Suppressor macrophage treated with lipopolysaccharide for 1 hour (primary cell): ENCODE results near the gene SIK3.
"Not testable (repeated sequence)": the region's sequence is repeated elsewhere in the genome, so short reads cannot be mapped to it uniquely, and the experiment has no call there.

Experiments used
- DNase-seq, 3 donors: peaks; one replicate each; pipeline ENCODE4 v3.0.0-alpha.2; 2020 to 2022

The SIK3 gene

DNA sequence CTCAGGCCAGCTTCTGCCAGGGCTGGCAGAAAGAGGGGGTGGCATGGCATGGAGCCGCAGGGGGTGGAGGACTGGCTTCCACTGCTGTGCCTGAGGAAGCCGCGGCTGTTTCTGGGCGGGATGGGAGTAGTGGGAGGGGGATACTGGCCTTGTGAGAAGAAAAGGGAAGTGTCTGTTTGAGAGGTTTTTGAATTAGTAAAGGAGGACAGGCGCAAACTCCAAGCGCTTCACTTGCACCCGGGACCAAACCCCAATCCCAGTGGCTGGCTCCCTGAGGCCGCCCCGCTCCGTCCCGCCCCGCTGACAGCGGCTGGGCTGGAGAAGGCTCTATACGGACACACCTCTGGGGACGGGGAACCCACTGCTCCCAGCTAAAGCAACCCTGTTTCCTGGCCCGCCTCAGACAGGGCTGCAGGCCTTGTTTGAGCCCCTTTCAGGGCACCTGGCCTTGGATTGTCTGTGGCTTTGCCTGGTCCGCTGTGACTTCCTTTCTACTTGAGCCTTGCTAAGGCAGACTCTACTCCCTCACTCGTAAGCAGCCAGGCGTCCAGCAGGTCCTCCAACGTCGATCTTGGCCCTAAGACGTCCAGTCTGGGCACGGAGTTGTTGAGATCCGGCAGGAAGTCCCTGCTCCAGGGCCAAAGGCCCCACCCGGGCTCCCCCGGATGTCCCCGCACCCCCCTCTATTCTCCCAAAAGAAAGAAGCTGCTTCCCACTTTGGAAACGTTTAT is 263.0 kb downstream of the SIK3 start:
- DNase-seq = peak; percentile 47 to 60 (median 50)

DNA sequence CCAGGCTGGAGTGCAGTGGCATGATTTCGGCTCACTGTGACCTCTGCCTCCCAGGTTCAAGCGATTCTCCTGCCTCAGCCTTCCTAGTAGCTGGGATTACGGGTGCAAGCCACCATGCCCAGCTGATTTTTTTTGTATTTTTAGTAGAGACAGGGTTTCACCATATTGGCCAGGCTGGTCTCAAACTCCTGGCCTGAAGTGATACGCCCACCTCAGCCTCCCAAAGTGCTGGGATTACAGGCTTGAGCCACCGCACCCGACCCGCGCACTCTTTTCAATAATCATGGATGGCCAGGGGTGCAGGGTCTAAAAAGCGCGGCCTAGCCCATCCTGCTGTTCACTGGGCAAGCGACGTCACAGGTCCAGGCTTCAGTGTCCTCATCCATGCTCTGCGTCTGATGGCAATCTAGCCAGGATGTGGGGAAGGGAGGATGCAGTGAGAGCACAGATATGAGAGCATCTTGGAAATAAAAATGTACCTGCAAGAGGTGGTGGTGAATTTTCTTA is 263.6 kb downstream of the SIK3 start:
- not testable (repeated sequence) for DNase-seq

DNA sequence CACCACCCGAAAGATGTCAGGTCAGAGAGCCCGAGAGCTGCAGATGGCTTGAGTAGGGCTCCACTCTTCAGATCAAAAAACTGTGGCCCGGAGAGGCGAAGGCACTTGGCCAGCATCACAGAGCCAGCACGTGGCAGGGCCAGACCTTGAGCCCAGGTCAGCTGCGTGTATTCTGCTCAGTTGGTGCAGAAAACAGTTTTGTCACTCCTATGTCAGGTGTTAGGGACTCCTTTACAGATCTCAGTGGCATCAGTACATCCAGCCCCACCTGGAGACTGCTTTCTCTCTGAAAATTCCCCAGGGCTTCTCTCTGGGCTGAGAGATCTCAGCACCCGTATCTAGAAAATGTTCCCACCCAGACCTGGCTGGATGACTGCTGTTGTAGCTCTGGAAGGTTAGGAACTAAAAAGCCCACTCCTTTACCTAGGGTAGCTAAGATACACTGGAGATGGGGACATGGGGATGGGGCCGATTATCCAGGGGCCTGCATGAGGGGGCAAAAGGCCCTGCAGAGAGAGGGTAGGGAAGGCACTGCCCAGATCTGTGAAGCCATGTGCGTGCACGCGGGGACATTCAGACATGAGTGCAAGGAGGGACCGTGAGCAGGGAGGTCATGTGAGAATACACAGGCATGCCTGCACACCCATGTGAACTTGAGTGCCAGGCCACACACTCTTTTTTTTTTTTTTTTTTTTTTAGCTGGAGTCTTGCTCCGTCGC is 264.3 kb downstream of the SIK3 start:
- DNase-seq = no peak

DNA sequence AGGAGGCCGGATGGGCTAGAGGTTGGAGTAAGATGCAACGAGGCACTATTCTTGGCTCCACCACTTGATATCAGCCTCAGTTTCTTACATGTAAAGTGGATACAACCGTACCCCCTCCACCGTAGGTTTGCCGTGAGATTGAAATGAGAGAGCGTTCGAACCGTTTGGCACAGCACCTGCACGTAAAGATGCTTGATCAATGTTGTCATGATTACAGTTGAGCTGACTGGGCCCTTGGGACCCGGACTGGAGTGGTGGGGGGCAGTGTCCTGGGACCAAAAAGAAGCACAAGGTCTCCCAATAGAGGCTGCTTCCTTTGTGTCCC is 264.8 kb downstream of the SIK3 start:
- DNase-seq = no peak

DNA sequence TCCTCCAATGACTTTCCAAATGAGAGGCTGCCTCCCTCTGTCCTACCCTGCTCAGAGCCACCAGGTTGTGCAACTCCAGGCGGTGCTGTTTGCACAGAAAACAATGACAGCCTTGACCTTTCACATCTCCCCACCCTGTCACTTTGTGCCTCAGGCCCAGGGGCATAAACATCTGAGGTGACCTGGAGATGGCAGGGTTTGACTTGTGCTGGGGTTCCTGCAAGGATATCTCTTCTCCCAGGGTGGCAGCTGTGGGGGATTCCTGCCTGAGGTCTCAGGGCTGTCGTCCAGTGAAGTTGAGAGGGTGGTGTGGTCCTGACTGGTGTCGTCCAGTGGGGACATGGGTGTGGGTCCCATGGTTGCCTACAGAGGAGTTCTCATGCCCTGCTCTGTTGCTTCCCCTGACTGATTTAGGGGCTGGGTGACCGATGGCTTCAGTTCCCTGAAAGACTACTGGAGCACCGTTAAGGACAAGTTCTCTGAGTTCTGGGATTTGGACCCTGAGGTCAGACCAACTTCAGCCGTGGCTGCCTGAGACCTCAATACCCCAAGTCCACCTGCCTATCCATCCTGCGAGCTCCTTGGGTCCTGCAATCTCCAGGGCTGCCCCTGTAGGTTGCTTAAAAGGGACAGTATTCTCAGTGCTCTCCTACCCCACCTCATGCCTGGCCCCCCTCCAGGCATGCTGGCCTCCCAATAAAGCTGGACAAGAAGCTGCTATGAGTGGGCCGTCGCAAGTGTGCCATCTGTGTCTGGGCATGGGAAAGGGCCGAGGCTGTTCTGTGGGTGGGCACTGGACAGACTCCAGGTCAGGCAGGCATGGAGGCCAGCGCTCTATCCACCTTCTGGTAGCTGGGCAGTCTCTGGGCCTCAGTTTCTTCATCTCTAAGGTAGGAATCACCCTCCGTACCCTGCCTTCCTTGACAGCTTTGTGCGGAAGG is 265.6 kb downstream of the SIK3 start:
- DNase-seq = no peak

DNA sequence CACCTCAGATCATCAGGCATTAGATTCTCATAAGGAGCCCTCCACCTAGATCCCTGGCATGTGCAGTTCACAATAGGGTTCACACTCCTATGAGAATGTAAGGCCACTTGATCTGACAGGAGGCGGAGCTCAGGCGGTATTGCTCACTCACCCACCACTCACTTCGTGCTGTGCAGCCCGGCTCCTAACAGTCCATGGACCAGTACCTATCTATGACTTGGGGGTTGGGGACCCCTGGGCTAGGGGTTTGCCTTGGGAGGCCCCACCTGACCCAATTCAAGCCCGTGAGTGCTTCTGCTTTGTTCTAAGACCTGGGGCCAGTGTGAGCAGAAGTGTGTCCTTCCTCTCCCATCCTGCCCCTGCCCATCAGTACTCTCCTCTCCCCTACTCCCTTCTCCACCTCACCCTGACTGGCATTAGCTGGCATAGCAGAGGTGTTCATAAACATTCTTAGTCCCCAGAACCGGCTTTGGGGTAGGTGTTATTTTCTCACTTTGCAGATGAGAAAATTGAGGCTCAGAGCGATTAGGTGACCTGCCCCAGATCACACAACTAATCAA is 266.4 kb downstream of the SIK3 start:
- no peak for DNase-seq

DNA sequence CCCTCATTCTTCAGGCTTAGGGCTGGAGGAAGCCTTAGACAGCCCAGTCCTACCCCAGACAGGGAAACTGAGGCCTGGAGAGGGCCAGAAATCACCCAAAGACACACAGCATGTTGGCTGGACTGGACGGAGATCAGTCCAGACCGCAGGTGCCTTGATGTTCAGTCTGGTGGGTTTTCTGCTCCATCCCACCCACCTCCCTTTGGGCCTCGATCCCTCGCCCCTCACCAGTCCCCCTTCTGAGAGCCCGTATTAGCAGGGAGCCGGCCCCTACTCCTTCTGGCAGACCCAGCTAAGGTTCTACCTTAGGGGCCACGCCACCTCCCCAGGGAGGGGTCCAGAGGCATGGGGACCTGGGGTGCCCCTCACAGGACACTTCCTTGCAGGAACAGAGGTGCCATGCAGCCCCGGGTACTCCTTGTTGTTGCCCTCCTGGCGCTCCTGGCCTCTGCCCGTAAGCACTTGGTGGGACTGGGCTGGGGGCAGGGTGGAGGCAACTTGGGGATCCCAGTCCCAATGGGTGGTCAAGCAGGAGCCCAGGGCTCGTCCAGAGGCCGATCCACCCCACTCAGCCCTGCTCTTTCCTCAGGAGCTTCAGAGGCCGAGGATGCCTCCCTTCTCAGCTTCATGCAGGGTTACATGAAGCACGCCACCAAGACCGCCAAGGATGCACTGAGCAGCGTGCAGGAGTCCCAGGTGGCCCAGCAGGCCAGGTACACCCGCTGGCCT is 267.9 kb downstream of the SIK3 start:
- DNase-seq = no peak

DNA sequence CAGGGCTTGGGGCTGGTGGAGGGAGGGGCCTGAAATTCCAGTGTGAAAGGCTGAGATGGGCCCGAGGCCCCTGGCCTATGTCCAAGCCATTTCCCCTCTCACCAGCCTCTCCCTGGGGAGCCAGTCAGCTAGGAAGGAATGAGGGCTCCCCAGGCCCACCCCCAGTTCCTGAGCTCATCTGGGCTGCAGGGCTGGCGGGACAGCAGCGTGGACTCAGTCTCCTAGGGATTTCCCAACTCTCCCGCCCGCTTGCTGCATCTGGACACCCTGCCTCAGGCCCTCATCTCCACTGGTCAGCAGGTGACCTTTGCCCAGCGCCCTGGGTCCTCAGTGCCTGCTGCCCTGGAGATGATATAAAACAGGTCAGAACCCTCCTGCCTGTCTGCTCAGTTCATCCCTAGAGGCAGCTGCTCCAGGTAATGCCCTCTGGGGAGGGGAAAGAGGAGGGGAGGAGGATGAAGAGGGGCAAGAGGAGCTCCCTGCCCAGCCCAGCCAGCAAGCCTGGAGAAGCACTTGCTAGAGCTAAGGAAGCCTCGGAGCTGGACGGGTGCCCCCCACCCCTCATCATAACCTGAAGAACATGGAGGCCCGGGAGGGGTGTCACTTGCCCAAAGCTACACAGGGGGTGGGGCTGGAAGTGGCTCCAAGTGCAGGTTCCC is 268.6 kb downstream of the SIK3 start, which contains the start of gene APOC3:
Gene APOC3, plus strand, starts transcription at position 383 of the 659 bp plus-strand sequence. CDS start 676 bp downstream, outside the sequence.
- DNase-seq = no peak

DNA sequence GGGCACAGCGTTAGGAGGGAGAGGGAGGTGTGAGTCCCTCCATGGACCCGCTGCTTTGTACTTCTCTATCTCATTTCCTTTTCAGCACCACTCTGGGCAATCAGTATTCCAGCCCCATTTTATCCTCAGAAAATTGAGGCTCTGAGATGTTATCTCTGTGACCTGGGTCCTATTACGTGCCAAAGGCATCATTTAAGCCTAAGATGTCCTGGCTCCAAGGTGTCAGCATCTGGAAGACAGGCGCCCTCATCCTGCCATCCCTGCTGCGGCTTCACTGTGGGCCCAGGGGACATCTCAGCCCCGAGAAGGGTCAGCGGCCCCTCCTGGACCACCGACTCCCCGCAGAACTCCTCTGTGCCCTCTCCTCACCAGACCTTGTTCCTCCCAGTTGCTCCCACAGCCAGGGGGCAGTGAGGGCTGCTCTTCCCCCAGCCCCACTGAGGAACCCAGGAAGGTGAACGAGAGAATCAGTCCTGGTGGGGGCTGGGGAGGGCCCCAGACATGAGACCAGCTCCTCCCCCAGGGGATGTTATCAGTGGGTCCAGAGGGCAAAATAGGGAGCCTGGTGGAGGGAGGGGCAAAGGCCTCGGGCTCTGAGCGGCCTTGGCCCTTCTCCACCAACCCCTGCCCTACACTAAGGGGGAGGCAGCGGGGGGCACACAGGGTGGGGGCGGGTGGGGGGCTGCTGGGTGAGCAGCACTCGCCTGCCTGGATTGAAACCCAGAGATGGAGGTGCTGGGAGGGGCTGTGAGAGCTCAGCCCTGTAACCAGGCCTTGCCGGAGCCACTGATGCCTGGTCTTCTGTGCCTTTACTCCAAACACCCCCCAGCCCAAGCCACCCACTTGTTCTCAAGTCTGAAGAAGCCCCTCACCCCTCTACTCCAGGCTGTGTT is 269.4 kb downstream of the SIK3 start:
- no peak for DNase-seq

DNA sequence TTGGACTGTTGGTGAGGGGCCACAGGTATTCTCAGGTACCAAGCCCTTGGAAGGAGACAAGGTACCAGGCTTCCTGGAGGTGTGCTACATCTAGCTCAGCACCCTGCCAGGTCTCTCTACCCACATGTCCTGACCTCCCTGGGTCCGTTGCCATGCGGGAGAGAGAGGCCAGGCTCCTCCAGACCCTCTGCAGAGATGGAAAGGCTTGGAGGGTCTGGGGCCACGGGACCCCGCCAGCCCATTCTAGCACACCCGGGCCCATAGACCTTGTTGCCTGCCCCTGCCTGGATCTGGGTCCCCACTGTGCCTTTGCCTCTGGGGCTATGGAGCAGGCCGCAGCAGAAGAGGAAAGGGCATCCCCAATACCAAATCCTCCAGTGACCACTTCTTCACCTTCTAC is 270.8 kb downstream of the SIK3 start:
- no peak for DNase-seq

DNA sequence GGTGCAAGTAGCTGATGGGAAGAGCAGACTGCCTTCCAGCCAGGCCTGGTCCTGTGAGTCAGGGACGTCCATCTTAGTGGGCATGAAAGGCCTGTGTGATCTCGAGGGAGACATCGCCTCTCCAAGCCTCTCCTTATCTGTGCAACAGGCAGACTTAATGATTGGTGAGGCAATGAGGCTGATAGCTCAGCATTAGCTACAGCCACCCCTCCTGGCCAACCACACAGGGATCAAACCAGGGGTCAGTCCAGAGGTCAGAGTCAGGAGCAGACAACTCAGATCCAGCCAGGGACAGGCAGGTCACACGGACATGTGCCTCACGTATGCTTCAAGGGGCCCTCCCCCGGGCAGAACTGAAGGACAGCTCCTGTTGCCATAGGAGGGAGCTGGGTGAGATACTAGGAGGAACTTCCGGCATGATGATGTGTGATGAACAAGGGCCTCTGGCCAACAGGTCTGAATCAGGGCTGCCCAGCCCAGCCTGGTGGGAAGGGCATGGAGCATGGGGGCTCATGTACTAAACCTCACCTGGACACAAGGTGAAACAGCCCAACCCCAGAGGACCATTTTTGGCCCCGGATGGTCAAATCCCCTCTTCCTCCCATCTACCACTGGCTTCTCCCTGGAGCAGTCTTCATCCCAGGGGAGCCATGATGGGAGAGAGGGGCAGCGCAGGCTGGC is 271.3 kb downstream of the SIK3 start:
- DNase-seq = no peak

DNA sequence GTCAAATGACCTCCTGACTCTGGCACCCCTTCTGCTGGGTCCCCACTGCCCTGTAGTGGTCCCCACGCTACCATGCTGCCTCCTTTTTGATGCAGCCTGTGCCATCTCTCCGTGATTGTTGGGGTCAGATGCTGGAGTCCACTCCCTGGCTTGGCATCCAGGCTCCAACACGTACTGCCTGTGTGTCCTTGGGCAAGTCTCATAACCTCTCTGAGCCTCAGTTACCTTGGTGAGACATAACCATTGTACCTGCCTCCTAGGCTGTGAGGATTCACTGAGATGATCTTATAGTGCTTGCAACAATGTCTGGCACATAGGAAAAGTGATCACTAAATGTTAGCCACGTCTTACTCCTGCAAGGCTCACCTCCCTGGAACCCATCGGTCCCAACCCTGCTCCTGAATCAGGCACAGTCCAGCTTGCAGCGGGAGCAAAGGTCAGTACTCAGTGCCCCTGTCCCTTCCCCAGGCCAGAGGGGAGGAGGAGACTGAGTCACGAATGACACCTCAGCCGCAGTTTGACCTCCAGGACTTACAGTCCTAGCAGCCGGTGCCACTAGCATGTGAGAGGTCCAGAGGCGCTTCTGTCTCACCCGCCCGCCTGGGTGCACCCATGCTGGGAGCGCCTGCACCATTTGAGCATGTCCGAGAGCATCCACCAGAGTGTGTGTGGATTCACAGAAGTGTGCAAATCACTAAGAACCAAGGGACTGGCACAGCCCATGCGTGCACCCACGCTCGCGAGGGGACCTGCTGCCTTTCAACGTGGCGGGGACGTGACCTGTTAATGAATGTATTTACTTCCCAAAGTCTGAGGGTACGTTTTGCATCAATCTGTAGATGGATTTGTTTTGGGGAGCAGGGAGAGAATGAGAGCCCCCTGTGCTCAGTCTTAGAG is 272.1 kb downstream of the SIK3 start:
- DNase-seq = no peak

DNA sequence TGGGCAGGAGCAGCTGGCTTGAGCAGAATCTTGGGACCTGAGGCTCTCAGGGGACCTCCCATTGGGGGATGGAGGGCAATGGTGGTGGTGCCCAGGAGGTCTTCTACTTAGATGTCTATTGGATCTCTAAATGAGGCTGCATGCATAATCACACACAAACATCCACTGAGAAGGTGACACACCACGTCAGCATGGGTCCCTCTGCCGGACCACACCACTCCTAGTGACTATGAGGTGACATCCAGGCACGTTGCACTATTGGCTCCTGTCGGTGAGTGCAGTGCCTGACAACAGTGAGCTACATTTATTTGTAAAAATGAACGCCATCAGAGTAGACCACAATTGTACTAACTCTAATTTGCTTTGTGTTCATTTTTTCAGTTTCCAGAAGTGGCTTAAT is 272.8 kb downstream of the SIK3 start:
- no peak for DNase-seq

DNA sequence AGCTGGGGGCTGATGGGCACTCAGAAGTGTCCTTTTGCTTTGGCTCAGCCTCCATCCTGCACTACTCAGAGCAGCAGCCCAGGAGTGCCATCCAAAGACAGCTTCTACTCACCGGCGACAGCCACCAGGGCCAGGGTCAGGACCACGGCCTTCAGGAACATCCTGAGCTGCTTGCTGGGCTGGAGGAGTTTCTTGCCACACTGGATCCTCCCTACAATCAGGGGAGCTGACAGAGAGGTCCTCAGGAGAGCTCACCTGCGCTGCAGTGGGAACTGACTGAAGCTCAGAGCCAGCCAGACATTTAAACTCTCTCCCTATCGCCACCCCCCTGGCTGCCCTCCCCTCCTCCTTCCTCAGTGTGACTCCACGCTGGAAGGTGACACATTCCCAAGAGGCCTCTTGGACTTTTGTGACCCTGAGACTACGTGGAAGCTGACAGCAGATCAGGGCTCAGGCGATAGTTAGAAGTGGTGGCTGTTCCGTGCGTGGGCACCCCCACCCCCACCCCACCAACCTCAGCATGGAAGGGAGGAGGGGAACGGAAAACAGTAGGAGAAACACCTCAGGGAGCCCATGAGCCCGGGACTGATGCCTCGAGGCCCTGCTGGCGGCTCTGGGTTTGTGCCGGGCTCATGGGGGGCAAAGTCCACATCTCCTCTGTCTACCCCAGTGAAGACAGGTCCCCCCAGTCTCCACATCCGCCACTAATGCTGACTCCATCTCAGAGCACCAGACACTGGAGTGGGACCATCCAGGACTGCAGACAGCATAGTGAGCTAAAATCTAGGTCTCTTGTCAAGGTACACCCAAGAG is 275.0 kb downstream of the SIK3 start, which contains the start of gene APOA4:
Gene APOA4, minus strand, starts transcription at position 274 of the 813 bp plus-strand sequence. Its CDS starts 113 bp downstream, at position 161.
- no peak for DNase-seq

DNA sequence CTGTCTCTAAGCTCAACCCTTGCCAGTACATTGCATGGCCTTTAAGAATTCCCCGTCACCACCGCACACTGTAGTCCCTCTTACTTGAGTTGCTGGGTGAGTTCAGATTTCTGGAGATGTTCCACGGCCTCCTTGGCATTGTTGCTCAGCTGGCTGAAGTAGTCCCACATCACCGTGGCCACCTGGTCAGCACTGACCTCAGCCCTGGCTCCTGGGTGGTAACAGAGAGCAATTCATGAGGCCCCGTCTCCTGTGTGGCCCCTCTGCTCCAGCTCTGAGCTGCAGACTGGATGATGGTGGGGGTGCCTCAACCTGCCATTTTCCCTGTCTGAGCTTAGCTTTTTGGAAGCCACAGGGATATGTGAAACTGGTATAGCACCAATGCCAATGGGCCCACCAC is 275.7 kb downstream of the SIK3 start:
- no peak for DNase-seq

DNA sequence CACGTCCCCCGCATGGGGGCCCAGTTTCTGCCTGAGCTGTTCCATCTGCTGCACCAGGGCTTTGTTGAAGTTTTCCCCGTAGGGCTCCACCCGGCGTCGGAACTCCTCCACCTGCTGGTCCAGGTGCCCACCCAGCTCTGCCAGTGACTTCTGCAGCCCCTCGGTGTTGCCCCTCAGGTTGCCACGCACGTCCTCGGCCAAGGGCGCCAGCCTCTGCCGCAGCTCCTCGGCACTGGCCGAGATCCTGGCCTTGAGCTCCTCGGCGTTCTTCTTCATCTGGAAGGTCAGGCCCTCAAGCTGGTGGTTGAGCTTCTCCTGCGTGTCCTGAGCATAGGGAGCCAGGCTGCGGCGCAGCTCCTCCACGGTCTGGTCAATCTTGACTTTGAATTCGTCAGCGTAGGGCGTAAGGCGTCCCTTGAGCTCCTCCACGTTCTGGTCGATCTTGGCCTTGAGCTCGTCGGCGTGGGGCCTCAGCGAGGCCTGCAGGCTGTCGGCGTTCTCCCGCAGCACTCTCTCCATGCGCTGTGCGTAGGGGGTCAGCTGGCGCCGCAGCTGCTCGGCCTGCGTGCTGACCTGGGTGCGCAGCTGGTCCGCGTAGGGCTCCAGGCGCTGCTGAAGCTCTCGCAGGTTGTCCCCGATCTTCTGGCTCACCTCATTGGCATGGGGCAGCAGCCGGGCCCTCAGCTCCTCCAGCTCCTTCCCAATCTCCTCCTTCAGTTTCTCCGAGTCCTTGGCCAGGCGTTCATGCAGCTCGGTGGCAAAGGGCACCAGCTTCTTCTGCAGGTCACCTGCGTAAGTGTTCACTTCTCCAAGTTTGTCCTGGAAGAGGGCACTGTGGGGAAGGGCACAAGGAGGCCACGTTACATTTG is 276.9 kb downstream of the SIK3 start:
- DNase-seq = no peak

DNA sequence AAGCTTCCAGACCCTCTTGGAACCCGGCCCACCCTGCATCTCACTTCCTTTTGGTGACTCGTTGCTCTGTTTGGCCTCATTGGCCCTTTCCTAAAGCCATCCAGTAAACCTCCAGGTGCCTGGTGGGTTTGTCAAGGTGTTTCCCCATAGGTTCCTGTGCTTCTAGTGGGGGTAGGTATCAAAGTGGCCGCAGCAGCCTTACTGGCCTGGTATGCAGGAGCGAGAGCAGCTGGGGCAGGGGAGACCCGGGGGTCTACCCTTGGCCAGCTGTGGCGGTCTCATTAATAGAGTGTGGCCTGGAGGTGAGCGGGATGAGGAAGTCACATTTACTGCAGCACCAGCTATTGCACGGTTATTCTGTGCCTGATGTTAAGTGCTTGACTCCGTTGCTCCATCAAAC is 279.2 kb downstream of the SIK3 start:
- DNase-seq = no peak
